HG02678 (cell line): ENCODE results near the gene TSPAN4.
A peak's percentile ranks its signal among the peaks of the same experiment; 100 is the strongest.

Source experiments
- ATAC-seq: cut with Tn5 transposase; IDR thresholded peaks from one replicate; pipeline ENCODE4 v1.9.1; 2021; ENCODE audit warnings: mild to moderate bottlenecking, moderate library complexity; ENCODE audit not compliant: unreplicated experiment

TSPAN4 gene

GRCh38 chr11:821512-822371 is 20.9 kb upstream of the TSPAN4 start:
- ATAC-seq, result no peak

GRCh38 chr11:823441-824291 is 19.0 kb upstream of the TSPAN4 start:
- no peak for ATAC-seq

GRCh38 chr11:824292-824880 is 18.3 kb upstream of the TSPAN4 start:
- no peak for ATAC-seq

GRCh38 chr11:824942-825341 is 17.7 kb upstream of the TSPAN4 start:
- no peak for ATAC-seq

- ATAC-seq, result no peak
Measured at GRCh38 chr11:825366-826226, 17.1 kb upstream of the TSPAN4 start.

- no peak for ATAC-seq
Measured at GRCh38 chr11:826227-826621, 16.4 kb upstream of the TSPAN4 start.

GRCh38 chr11:826836-827145 is 15.9 kb upstream of the TSPAN4 start:
- ATAC-seq, result no peak

GRCh38 chr11:827146-827896 is 15.3 kb upstream of the TSPAN4 start:
- peak; percentile 42 for ATAC-seq

- peak; percentile 9 for ATAC-seq
Measured at GRCh38 chr11:827897-828192, 14.8 kb upstream of the TSPAN4 start, which contains the start of gene CRACR2B. Gene CRACR2B, plus strand, starts transcription at chr11:827919. Its CDS starts 689 bp downstream, at chr11:828608.

GRCh38 chr11:828506-829175 is 14.0 kb upstream of the TSPAN4 start:
- ATAC-seq, result no peak

- no peak for ATAC-seq
Measured at GRCh38 chr11:829176-829846, 13.3 kb upstream of the TSPAN4 start.

- ATAC-seq, result no peak
Measured at GRCh38 chr11:829847-830294, 12.8 kb upstream of the TSPAN4 start.

GRCh38 chr11:830295-831117 is 12.1 kb upstream of the TSPAN4 start:
- peak; percentile 38 for ATAC-seq

GRCh38 chr11:831118-831864 is 11.4 kb upstream of the TSPAN4 start:
- ATAC-seq, result no peak

- no peak for ATAC-seq
Measured at GRCh38 chr11:831961-832528, 10.6 kb upstream of the TSPAN4 start.

GRCh38 chr11:832529-833113 is 10.0 kb upstream of the TSPAN4 start, which contains the start of gene CD151:
Gene CD151, plus strand, starts transcription at chr11:832952. Its CDS starts 3,118 bp downstream, at chr11:836070.
- ATAC-seq, result peak; percentile 58
